GM19023 (cell line): ENCODE data around the gene PKNOX1.
"Not testable (repeated sequence)": the region's sequence is repeated elsewhere in the genome, so short reads cannot be mapped to it uniquely, and the experiment has no call there.

Experiments
- ATAC-seq: cut with Tn5 transposase; IDR thresholded peaks from one replicate; pipeline ENCODE4 v1.9.1; 2021; ENCODE audit warnings: mild to moderate bottlenecking, moderate library complexity; ENCODE audit not compliant: unreplicated experiment

Gene PKNOX1, protein sequence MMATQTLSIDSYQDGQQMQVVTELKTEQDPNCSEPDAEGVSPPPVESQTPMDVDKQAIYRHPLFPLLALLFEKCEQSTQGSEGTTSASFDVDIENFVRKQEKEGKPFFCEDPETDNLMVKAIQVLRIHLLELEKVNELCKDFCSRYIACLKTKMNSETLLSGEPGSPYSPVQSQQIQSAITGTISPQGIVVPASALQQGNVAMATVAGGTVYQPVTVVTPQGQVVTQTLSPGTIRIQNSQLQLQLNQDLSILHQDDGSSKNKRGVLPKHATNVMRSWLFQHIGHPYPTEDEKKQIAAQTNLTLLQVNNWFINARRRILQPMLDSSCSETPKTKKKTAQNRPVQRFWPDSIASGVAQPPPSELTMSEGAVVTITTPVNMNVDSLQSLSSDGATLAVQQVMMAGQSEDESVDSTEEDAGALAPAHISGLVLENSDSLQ

DNA sequence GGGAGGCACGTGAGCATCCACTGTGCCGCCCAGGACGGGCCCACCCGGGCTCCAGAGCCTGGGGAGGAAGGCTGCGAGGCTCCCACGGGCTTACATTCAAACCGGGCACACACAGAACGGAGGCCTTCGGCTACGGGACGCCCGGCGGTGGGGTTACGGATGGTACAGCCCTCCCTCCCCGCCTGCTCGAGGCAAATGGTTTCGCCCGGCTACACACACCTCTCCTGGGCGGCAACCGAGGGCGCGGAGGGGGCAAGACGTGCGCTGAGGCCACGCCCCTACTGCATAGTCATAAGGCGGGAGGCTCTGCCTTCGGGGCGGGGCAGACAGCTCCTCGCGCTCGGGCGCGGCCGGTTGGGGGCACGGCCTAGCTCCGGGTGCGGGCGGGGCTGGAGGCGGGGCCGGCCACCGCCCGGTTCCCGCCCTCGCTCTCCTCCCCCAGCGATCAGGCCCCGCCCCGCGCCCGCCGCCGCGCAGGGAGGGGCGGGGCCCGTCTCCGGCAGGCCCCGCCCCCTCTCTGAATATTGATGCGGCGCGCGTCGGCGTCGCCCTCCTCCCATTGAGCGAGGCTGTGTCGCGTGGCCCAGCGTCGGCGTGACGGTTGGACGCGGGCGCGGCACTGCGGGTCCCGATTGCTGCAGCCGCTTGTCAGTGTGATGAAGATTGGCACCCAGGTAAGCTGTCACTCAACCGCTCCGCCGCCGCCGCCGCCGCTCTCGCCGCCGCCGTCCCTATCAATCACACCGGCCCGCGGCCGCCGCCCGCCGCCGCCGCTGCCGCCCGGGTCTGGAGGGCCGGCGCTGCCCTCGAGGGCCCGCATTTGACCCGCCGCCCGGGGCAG, at the start of gene PKNOX1:
PKNOX1 (plus strand) TSS at position 572 of the 841 bp plus-strand sequence. CDS start 29,820 bp downstream, outside the sequence.
- peak; percentile 86 for ATAC-seq

DNA sequence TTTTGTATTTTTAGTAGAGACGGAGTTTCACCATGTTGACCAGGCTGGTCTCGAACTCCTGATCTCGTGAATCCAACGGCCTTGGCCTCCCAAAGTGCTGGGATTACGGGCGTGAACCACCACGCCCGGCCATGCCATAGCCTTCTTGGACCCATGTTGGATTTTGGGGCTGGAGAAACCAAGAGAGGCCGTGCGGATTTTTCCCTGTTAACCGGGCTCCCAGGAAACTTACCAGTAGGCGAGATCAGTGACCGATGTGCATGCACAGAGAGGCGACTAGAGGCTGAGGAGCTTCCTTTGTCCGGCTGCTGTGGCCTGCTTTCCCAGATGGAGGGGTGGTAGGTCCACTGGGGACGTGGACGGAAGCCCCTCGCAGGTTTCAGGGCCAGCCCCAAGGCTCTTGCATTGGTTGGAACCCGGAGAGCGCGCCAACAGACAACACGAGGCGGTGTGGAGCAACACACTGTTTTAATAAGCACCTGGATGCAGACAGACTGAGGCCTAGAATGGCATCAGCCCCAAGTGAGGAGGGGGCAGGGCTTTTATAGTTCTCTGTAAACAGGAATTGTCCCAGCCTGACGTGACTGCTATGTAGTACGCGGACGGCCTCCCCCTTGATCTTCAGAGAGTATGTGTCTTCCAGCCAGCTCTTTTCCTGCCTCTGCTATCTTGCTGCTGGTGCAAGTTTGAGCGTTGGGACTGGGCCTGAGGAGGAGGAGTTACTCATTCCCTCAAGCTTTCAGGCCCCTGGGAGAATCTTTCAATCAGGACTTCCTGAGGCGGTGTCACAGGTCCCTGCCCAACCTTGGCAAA, 49.0 kb upstream of the PKNOX1 start, which contains the start of gene ERVH48-1:
ERVH48-1 (minus strand) TSS at position 517 of the 813 bp plus-strand sequence. CDS start 6,624 bp downstream, outside the sequence.
- no peak for ATAC-seq

DNA sequence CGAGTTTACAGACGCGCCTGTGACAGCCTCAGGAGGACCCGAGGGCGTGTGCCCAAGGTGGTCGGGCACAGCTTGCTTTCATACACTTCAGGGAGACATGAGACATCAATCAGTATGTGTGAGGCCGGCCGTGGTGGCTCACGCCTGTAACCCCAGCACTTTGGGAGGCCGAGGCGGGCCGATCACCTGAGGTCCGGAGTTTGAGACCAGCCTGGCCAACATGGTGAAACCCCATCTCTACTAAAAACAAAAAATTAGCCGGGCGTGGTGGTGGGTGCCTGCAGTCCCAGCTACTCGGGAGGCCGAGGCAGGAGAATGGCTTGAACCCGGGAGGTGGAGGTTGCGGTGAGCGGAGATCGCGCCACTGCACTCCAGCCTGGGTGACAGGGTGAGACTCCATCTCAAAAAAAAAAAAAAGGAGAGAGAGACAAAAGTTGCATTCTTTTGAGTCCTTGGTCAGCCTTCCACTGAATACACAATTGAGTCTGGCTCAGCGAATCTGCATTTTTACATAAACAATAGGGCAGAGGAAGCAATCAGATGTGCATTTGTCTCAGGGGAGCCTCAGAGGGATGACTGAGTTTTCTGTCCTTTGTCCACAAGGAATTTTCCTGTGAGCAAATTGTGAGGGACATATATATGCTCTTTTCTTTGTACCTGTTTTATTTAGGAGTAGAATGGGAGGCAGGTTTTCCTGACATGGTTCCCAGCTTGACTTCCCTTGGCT, 46.7 kb upstream of the PKNOX1 start:
- ATAC-seq, result not testable (repeated sequence)

DNA sequence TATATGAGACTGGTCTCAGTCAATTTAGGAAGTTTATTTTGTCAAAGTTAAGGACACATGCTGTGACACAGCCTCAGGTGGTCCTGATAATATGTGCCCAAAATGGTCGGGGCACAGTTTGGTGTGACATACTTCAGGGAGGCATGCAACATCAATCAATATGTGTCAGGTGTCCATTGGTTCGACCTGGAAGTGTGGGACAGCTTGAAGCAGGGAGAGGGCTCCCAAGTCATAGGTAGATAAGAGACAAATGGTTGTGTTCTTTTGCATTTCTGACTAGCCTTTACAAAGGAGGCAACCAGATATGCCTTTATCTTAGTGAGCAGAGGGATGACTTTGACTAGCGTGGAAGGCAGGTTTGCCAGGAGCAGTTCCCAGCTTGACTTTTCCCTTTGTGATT, 44.4 kb upstream of the PKNOX1 start:
- ATAC-seq, result no peak

DNA sequence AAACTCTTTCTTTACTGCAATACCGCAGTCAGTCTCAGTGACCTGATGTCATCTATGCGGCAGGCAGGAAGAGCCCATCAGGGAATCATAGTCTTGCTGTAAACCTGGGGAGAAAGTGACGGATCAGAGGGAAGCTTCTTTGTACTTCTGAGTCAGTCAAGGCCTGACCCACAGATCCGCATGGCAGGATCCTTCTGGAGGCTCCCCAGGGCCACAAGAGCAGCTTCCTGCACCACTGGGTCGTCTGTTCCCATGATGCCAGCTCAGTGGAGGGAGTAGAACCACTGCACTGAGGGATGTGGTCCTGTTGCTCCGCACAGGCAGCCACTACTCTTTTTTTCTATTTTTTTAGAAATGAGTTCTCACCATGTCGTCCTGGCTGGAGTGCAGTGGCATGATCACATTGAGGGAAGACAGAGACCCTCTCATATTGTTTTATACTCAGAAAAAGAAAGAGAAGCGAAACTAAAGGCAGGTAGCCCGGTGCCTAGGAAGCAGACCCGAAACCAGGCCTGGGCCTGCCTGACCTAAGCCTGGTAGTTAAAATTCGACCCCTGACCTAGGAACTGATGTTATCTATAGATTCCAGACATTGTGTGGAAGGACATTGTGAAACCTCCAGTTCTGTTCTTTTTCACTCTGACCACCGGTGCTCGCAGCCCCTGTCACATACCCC, 42.7 kb upstream of the PKNOX1 start:
- no peak for ATAC-seq

DNA sequence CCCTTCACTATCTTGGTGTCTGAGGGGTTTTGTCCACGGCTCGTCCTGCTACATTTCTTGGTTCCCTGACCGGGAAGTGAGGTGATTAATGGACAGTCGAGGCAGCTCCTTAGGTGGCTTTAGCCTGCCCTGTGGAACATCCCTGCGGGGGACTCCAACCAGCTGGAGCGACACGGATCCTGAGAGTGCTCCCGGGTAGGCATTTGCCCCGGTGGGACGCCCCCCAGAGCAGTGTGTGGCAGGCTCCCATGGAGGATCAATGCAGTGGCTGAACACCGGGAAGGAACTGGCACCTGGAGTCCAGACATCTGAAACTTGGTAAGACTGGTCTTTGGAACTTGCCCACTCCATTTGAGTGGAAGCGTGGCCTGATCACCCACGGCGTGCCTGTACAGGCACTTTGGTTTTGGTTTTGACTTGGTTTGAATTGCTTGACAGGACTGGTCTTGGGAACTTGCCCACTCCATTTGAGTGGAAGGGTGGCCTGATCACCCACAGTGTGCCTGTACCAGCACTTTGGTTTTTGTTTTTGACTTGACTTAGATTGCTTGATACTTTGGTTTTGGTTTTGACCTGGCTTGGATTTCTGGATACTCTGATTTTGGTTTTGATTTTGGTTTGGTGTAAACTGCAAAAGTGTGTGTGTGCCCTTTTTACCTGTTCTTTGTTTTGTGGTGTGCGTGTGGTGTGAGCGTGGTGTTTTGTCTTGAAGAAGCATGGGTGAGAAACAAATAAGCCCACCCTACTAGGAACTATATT, 41.8 kb upstream of the PKNOX1 start:
- not testable (repeated sequence) for ATAC-seq

DNA sequence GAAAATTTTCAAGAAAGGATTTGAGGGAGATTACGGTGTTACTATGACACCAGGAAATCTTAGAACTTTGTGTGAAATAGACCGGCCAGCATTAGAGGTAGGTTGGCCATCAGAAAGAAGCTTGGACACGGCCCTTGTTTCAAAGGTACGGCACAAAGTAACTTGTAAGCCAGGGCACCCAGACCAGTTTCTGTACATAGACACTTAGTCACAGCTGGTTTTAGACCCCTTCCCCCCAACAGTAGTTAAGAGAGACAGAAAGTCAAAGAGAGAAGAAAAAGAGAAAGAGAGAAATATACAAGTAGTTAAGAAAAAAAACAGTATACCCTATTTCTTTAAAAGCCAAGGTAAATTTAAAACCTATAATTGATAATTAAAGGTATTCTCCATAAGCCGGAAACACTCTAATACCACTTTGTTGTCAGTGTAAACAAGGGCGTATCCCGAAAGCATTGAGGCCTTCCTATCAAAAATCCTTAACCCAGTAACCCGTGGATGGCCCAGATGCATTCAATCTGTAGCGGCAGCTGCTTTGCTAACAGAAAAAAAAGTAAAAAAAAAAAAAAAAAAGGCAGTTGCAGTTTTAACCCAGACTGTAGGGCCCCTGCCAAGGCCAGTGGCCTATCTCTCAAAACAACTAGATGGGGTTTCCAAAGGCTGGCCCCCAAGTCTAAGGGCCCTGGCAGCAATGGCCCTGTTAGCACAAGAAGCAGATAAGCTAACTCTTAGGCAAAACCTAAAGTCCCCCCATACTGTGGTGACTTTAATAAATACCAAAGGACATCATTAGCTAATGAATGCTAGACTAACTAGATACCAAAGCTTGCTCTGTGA, 41.0 kb upstream of the PKNOX1 start:
- ATAC-seq, result not testable (repeated sequence)

DNA sequence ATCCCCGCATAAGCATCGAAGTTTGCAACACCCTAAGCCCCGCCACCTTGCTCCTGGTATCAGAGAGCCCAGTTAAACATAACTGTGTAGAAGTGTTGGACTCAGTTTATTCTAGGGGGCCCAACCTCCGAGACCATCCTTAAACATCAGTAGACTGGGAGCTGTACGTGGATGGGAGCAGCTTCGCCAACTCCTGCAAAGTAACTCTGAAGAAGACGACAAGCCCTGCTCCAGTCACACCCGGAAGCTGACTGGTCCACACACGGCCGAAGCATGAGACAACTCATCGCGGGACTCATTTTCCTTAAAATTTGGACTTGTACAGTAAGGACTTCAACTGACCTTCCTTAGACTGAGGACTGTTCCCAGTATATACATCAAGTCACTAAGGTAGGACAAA, 40.4 kb upstream of the PKNOX1 start:
- ATAC-seq, result not testable (repeated sequence)

DNA sequence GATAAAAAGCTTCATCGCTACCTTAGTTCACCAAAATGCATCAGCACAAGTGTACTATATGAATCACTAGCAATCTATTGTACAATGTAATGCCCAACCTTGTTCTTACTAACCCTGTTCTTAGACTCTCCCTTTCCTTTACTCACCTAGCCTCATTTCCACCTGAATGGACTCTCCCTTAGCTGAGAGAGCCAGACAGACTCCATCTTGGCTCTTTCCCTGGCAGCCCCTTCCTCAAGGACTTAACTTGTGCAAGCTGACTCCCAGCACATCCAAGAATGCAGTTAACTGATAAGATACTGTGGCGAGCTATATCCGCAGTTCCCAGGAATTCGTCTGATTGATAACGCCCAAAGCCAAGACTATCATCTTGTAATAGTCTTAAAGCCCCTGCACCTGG, 38.0 kb upstream of the PKNOX1 start:
- ATAC-seq, result not testable (repeated sequence)

DNA sequence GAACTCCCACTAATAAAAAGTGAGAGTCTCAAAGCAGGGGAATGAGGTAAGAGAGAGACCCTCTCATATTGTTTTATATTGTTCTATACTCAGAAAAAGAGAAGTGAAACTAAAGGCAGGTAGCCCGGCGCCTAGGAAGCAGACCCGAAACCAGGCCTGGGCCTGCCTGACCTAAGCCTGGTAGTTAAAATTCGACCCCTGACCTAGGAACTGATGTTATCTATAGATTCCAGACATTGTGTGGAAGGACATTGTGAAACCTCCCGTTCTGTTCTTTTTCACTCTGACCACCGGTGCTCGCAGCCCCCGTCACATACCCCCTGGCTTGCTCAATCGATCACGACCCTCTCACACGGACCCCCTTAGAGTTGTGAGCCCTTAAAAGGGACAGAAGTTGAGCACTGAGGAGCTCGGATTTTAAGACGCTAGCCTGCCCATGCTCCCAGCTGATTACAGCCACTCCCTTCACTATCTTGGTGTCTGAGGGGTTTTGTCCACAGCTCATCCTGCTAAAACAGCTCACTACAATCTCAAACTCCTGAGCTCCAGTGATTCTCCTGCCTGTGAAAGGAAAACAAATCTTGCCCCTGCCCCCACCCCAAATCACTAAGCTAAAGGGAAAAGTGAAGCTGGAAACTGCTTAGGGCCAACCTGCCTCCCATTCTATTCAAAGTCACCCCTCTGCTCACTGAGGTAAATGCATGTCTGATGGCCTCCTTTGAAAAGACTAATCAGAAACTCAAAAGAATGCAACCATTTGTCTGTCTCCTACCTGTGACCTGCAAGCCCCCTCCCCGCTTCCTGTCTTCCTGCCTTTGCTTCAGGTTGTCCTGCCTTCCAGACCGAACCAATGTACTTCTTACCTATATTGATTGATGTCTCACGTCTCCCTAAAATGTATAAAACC, 37.1 kb upstream of the PKNOX1 start:
- ATAC-seq, result not testable (repeated sequence)

DNA sequence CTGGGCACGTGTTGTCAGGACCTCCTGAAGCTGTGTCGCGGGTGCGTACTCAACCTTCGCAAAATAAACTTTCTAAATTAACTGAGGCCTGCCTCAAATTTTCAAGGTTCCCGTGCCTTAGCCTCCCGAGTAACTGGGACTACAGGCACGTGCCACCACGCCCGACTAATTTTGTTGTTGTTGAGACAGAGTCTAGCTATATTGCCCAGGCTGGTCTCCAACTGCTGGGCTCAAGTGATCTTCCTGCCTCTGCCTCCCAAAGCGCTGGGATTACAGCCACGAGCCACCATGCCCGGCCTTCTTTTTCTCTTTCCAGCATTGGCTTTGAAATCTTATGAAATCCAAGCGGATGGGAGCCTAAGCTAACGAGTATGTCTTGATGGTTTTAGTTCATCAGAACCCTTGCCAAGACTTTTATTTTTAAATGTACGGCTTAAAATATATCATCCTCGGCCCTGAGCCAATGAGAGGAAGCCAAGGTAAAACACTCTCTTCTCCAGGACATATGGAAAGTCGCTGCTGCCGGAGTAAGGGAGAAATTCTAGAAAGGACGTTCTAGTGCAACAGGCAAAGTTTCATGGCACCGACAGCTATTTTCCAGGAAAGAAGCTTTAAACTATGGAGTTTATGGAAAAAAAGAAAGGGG, 36.3 kb upstream of the PKNOX1 start:
- no peak for ATAC-seq

DNA sequence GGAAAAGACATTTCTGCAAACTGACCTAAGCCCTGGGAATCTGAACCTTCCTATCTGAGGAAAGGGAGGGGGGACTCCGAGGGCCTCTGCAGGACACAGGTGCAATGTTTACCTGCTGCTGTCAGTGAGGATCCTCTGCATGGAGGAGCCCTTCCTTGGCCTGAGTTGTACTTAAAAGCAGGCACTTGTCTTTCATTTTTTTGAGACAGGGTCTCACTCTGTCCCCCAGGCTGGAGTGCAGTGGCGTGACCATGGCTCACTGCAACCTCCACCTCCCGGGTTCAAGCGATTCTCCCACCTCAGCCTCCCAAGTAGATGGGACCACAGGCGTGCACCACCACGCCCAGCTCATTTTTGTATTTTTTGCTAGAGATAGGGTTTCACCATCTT, 35.8 kb upstream of the PKNOX1 start:
- not testable (repeated sequence) for ATAC-seq

DNA sequence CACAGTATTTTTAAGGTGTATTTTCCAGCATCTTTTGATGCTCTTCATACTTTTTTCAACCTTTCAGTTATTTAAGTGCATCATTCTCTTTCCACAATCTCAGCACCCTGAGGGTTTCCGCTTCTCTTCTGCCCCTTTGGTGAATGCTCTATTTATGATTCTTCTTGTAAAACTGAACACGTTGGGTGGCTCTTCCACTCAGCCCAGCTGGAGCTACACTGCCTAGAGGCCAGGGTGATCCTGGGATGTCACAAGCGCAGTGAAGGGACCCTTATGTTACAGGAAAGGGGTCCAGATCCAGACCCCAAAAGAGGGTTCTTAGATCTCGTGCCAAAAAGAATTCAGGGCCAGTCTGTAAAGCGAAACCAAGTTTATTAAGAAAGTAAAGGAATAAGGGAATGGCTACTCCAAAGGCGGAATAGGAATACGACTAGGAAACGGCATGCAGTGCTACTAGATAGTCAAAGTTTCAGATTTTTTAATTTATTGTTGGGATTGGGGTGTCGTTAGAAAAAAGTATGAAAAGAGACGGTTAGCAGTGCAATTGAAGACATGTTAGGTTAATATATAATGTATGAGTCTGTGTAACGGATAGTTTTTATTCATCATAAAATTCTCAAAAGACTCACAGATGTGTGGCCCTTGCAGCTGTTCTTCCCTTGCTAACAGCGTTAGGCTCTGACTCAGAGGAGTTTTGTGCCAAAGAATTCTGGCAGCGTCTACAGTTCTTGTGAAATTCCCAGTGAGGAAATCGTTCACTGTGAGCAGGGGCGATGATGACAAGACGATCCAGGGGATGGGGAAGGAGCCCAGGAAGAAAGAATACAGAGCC, 34.6 kb upstream of the PKNOX1 start:
- no peak for ATAC-seq

DNA sequence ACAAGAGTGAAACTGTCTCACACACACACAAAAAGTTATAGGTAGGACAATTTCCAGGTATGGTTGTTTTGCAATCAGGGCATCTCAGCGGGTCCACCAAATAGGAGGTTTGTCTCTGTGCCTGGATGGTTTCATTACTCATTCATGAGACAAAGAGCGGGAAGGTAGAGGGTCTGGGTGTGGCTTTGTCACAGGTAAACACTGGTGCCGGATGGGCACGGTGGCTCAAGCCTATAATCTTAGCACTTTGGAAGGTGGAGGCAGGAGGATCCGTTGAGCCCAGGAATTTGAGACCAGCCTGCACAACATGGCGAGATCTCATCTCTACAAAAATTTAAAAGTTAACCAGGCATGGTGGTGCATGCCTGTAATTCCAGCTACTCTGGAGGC, 32.7 kb upstream of the PKNOX1 start:
- no peak for ATAC-seq

DNA sequence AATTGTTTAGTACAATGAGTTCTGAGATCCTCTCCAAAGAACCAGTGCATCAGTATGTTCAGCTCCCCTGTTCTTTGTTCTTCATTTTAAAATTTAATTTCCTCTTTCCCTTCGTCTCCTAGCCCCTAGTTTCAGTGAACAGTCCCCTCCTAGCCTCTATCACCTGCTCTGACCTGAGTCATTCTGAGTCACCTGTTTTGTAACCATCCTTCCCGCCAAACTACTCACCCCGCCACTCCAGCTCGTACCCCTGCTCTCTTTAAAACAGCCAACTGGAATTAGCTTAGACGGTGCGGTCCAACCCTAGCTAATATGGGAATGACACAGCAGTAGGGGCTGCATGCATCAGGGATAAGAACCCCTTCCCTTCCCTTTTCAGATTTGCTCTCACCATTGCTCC, 32.1 kb upstream of the PKNOX1 start:
- ATAC-seq, result no peak
